Heart right ventricle (tissue), 16 donors: ENCODE measurements around the gene RARB. TPM values are rescaled to one million over a fixed set of nuclear protein-coding genes. Genes with fewer than 3 reads are reported as not detected.
A peak's percentile ranks its signal among the peaks of the same experiment; 100 is the strongest.

Experiments
- ATAC-seq, 8 donors: fragments of 200-7000 bp; cut with Tn5 transposase; one replicate each; pipeline ENCODE4 v1.9.1; 2020; ENCODE audit warnings: mild to moderate bottlenecking in 8 of 8, moderate library complexity in 8 of 8, moderate number of reproducible peaks in 1 of 8
- DNase-seq, 2 donors: peaks; one replicate each; pipeline ENCODE4 v3.0.0-alpha.2; 2020
- H3K27ac ChIP-seq, 10 donors: fragments of 200-600 bp; sonication (generic) in 2 of 10; one replicate each; pipeline versions ENCODE4 v1.5.0 to v1.8.0; 2020 to 2022; ENCODE audit warnings: mild to moderate bottlenecking in 3 of 10
- H3K27me3 ChIP-seq, 7 donors: fragments of 200-600 bp; one replicate each; pipeline ENCODE4 v1.8.0; 2021 to 2022; ENCODE audit warnings: mild to moderate bottlenecking in 2 of 7
- H3K36me3 ChIP-seq, 9 donors: fragments of 200-600 bp; sonication (generic) in 1 of 9; one replicate each; pipeline versions ENCODE4 v1.5.0 to v1.8.0; 2020 to 2022; ENCODE audit warnings: mild to moderate bottlenecking in 2 of 9
- H3K4me1 ChIP-seq, 9 donors: fragments of 200-600 bp; sonication (generic) in 1 of 9; one replicate each; pipeline versions ENCODE4 v1.5.0 to v1.8.0; 2020 to 2022; ENCODE audit warnings: mild to moderate bottlenecking in 4 of 9
- H3K4me3 ChIP-seq, 10 donors: fragments of 200-600 bp; sonication (generic) in 2 of 10; one replicate each; pipeline versions ENCODE4 v1.5.0 to v1.8.0; 2020 to 2022; ENCODE audit warnings: mild to moderate bottlenecking in 7 of 10, moderate library complexity in 2 of 10
- H3K9me3 ChIP-seq, 11 donors: fragments of 200-600 bp in 10 of 11; sonication (generic) in 2 of 11; one replicate each; pipeline versions ENCODE4 v1.5.0 to v1.8.0; 2013 to 2022; ENCODE audit warnings: mild to moderate bottlenecking in 2 of 11, control low read depth in 1 of 11, moderate library complexity in 1 of 11
- WGBS, 2 donors: extraction: QIAGEN DNeasy Blood & Tissue Kit; methylation state at CpG; one replicate each; pipeline ENCODE4 v1.1.7; 2013; ENCODE audit warnings: inconsistent platforms in 1 of 2; 5-methylcytosine and 5-hydroxymethylcytosine counted together
- intact Hi-C, 10 donors: fragments of 100-400 bp; cut with DNase I; formaldehyde crosslinking; loops; one replicate each; pipeline versions ENCODE4 v1.11.1 to v1.14.2; 2022
- polyA plus RNA-seq, 2 donors: library from polyadenylated mRNA; stranded (reverse); fragments of 200-250 nt; gene quantifications; one replicate each; pipeline ENCODE4 v1.2.3, GENCODE V29; 2013
- total RNA-seq, 10 donors: library from RNA; stranded (reverse); fragmentation: NEBNext Ultra II Directional in 3 of 10; extraction: Animal tissue kit (Norgen Biotek cat#: 25700) in 3 of 10; gene quantifications; one replicate each; pipeline versions ENCODE4 v1.2.1 to v1.2.4, GENCODE V29; 2021 to 2023
- TF ChIP-seq, protein P1 (sequence below), 9 donors: fragments of 200-600 bp; sonication (generic) in 2 of 9; IDR thresholded peaks; one replicate each; pipeline versions ENCODE4 v1.5.0 to v1.8.0; 2021 to 2022; ENCODE audit warnings: antibody characterized with exemption in 9 of 9, mild to moderate bottlenecking in 5 of 9, moderate library complexity in 1 of 9
- donor health status: Arrhythmogenic right ventricular cardiomyopathy.
- donor health status: ischemic (EF 13 %, LVEDD 7.1; RV severe dilation, severe dysfunction).
- donor health status: healthy with polysubstance abuse.
- donor health status: DM: no; HTN: yes; CAD: no.
- donor health status: DM: no; HTN: no; CAD: no.
- donor health status: ischemic (EF 25% LVEDD 6.9; RV normal size, moderate dysfunction).
- donor health status: ischemic (EF 25% LVEDD 5.7; RV mildly dilated, moderate dysfunction).
- donor health status: healthy.
- donor health status: DM: yes; HTN: yes; CAD: no.
- donor health status: Ischemic cardiomyopathy.
- donor health status: ischemic (EF 35%, LVEDD 5.7; RV mildly dilated, moderate dysfunction).
- donor health status: nonischemic (EF 11% LVEDD 7.7; RV severe dilation, severe dysfunction).
- donor health status: DM: yes; HTN: yes; CAD: no.
- donor health status: PGD.
- donor health status: ischemic (EF 29% LVEDD 5.4; RV normal size, mild dysfunction).
- donor health status: nonischemic (EF 23%, LVEDD 6.1; RV moderate dilation, normal function).

The RARB gene
- total and polyA plus RNA-seq, 12 donors = 3.6 to 23.2 (median 17.8) TPM

DNA sequence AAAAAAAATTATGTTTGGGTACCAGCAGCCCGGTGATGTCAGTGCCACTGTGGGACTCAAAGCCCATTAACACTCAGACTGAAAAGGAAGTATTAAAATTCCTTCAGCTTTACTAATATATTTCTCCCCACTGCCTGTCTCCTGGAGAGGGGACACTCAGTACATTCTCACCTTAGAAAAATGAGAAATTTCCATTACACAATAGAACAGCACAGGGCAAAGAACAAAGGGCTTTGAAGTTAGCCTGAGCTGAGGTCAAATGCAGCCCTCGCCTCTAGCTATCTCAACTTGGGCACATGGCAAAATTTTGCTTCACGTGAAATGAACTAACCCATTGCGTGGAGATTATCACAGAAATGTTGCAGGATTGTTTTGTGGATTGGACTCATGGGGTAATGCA is 80.8 kb downstream of the RARB start:
- no peaks in the 10 kb centered on the region for H3K36me3 ChIP-seq
- H3K4me1 ChIP-seq = peaks cover 12 to 64% (median 36%) of the 10 kb centered on the region in 9 donors
- no peak overlapping the region for H3K4me3 ChIP-seq
- H3K27ac ChIP-seq = peak overlapping the region; percentile 1 to 77 (median 67)
- H3K27me3 ChIP-seq = no peaks in the 10 kb centered on the region
- TF ChIP-seq, protein P1, sequence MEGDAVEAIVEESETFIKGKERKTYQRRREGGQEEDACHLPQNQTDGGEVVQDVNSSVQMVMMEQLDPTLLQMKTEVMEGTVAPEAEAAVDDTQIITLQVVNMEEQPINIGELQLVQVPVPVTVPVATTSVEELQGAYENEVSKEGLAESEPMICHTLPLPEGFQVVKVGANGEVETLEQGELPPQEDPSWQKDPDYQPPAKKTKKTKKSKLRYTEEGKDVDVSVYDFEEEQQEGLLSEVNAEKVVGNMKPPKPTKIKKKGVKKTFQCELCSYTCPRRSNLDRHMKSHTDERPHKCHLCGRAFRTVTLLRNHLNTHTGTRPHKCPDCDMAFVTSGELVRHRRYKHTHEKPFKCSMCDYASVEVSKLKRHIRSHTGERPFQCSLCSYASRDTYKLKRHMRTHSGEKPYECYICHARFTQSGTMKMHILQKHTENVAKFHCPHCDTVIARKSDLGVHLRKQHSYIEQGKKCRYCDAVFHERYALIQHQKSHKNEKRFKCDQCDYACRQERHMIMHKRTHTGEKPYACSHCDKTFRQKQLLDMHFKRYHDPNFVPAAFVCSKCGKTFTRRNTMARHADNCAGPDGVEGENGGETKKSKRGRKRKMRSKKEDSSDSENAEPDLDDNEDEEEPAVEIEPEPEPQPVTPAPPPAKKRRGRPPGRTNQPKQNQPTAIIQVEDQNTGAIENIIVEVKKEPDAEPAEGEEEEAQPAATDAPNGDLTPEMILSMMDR (IDR thresholded peaks at IDR 0.05) = no peak
- 43 to 49% methylated on average over 4 of the region's 4 CpGs for WGBS, 2 donors
- no peaks in the 10 kb centered on the region for H3K9me3 ChIP-seq
- ATAC-seq (peak in 6 of 8 donors; percentile 18 to 72 (median 37)), DNase-seq (no peak)
- intact Hi-C loops = no loop called here

- Histone ChIP-seq H3K27me3 (no peaks in the 10 kb centered on the region), H3K4me3 (no peak overlapping the region), H3K9me3 (peaks cover 0 to 3% (median 0%) of the 10 kb centered on the region in 11 donors), H3K36me3 (no peaks in the 10 kb centered on the region), H3K27ac (no peak overlapping the region), H3K4me1 (peaks cover 12 to 75% (median 39%) of the 10 kb centered on the region in 9 donors)
- intact Hi-C loops = loop anchor here in 1 of 10 donors (5.0 kb wide), 1 partner anchor 78 kb away; no protein-coding TSS in a partner anchor
- TF ChIP-seq, protein P1 (IDR thresholded peaks at IDR 0.05) = no peak
- no peak for DNase-seq
- 94 to 100% methylated on average over 2 of the region's 2 CpGs for WGBS, 2 donors
- no peak for ATAC-seq
These were observed 82.7 kb downstream of the RARB start for GRCh38 chr3:25510797-25511196.

DNA sequence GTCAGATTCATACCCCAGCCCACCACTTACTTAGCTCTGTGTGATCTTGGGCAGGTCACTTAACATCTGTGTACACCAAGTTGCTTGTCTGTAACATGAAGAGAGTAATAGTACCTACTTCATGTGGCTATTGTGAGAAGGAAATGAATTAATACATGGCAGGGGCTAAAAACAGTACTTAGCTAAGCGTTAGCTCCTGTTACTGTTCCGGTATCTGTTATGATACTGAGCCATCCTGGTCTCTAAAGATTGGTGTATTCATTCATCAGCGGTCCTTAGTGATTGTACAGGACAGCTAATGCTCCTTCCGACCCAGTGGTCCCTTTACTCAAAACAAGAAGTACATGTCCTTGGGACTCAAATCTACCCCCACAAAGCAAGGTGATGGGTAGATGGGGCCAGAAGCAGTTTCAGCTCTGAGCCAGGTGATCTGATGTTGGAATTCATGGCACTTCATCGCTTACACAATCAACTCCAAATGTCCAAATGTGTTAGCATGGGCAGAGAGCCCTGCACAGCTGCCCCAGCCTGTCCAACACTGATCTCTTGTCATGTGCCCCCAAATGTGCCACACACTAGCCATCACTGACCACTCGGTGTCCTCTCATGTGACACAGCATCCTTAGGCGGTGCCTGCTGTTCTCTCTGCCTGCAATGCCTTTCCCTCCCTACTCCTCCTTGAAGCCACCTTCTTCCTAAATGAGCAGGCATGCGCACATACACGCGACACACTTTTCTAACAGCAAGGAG is 84.1 kb downstream of the RARB start:
- H3K9me3 ChIP-seq = peaks cover 0 to 3% (median 0%) of the 10 kb centered on the region in 11 donors
- no peaks in the 10 kb centered on the region for H3K27me3 ChIP-seq
- H3K27ac ChIP-seq = peak overlapping the region in 7 of 10 donors; percentile 24 to 82 (median 69)
- peaks cover 12 to 81% (median 40%) of the 10 kb centered on the region in 9 donors for H3K4me1 ChIP-seq
- no peaks in the 10 kb centered on the region for H3K36me3 ChIP-seq
- ATAC-seq (peak in 2 of 8 donors; percentile 13 to 21), DNase-seq (no peak)
- WGBS, 2 donors = 77 to 79% methylated on average over 10 of the region's 10 CpGs
- H3K4me3 ChIP-seq = no peak overlapping the region
- intact Hi-C loops = loop anchor here in 1 of 10 donors (5.0 kb wide), 1 partner anchor 80 kb away; no protein-coding TSS in a partner anchor
- TF ChIP-seq, protein P1 (IDR thresholded peaks at IDR 0.05) = no peak

- no peaks in the 10 kb centered on the region for H3K27me3 ChIP-seq
- ATAC-seq = peak; percentile 60 to 83 (median 72)
- peaks cover 0 to 3% (median 0%) of the 10 kb centered on the region in 11 donors for H3K9me3 ChIP-seq
- no peaks in the 10 kb centered on the region for H3K36me3 ChIP-seq
- peak in 1 of 2 donors; percentile 39 for DNase-seq
- no peak overlapping the region for H3K4me3 ChIP-seq
- intact Hi-C loops = loop anchor here in 1 of 10 donors (5.0 kb wide), 1 partner anchor 81 kb away; no protein-coding TSS in a partner anchor
- 24 to 33% methylated on average over 3 of the region's 3 CpGs for WGBS, 2 donors
- H3K27ac ChIP-seq = peak overlapping the region; percentile 31 to 82 (median 66)
- H3K4me1 ChIP-seq = peaks cover 7 to 68% (median 31%) of the 10 kb centered on the region in 9 donors
- TF ChIP-seq, protein P1 (IDR thresholded peaks at IDR 0.05) = no peak
These were observed 85.7 kb downstream of the RARB start for GRCh38 chr3:25513642-25514266.
